Urinary bladder (tissue), 4 donors: ENCODE data around the gene TRPC5OS. TPM values are rescaled to one million over a fixed set of nuclear protein-coding genes. Genes with fewer than 3 reads are reported as not detected.

Experiments
- DNase-seq: peaks from one replicate; pipeline ENCODE4 v3.0.0-alpha.2; 2015; ENCODE audit errors: extremely low spot score
- H3K27ac ChIP-seq: one replicate; pipeline ENCODE4 v1.5.1; 2013; ENCODE audit warnings: low read depth, mild to moderate bottlenecking, moderate library complexity
- H3K36me3 ChIP-seq: one replicate; pipeline ENCODE4 v1.6.1; 2013; ENCODE audit warnings: mild to moderate bottlenecking, moderate library complexity; ENCODE audit not compliant: insufficient read depth
- H3K4me1 ChIP-seq: one replicate; pipeline ENCODE4 v1.6.1; 2013; ENCODE audit warnings: mild to moderate bottlenecking, moderate library complexity; ENCODE audit not compliant: insufficient read depth
- H3K4me3 ChIP-seq: one replicate; pipeline ENCODE4 v1.5.1; 2013; ENCODE audit warnings: low read depth, low read length
- WGBS: extraction: QIAGEN DNeasy Blood & Tissue Kit; methylation state at CpG from one replicate; pipeline ENCODE4 v1.1.7; 2013; 5-methylcytosine and 5-hydroxymethylcytosine counted together
- polyA plus RNA-seq: library from polyadenylated mRNA; stranded (reverse); fragments of 200-250 nt; gene quantifications from one replicate; pipeline ENCODE4 v1.2.3, GENCODE V29; 2013
- total RNA-seq: library from RNA; depleted of rRNA; stranded (reverse); fragments of >200 nt; gene quantifications from one replicate; pipeline ENCODE4 v1.2.3, GENCODE V29; 2014
- donor health status: healthy with polysubstance abuse.
- donor health status: healthy.

TRPC5OS gene
- total RNA-seq (not detected), polyA plus RNA-seq (not detected)

DNA sequence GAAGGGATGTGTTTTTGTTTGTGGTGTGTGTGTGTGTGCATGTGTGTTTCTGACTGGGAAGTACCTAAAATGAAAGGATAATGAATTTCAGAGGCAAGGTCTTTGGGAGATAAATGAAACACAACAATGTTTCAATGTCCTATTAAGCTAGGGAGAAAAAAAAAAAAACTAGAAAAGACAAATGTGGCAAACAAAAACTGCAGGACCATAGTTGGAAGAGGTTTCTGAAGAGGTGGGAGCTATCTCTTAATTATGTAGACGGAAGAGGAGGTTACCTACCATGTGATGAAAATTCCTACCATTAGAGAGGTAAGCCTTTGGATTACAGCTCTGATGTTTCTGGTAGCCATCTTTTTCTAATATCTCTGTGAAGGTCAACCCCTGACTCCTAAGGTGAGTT, at the start of gene TRPC5OS:
TSS of gene TRPC5OS (plus strand) at position 301 of the 400 bp plus-strand sequence. CDS start 25,669 bp downstream, outside the sequence.
- no peak for DNase-seq
- 97% methylated on average over 1 of the region's 1 CpG for WGBS
- no peak within 1 kb of the TSS for H3K27ac ChIP-seq
- H3K36me3 ChIP-seq = no peaks in the 10 kb centered on the region
- H3K4me3 ChIP-seq = no peak within 1 kb of the TSS
- no peaks in the 10 kb centered on the region for H3K4me1 ChIP-seq

DNA sequence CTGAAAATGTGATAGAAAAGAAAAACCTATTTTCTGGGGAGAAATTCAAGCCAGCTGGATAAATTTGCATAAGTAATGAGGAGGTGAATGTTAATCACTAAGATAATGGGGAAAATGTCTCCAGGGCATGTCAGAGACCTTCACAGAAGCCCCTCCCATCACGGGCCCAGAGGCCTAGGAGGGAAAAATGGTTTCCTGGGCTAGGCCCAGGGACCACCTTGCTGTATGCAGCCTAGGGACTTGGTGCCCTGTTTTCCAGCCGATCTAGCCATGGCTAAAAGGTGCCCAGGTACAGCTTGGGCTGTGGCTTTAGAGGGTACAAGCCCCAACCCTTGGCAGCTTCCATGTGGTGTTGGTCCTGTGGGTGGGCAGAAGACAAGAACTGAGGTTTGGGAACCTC, 46.6 kb upstream of the TRPC5OS start:
- Histone ChIP-seq H3K27ac (no peak overlapping the region), H3K4me1 (no peaks in the 10 kb centered on the region), H3K4me3 (no peak overlapping the region), H3K36me3 (no peaks in the 10 kb centered on the region)
- no peak for DNase-seq
- 43% methylated on average over 2 of the region's 2 CpGs for WGBS

DNA sequence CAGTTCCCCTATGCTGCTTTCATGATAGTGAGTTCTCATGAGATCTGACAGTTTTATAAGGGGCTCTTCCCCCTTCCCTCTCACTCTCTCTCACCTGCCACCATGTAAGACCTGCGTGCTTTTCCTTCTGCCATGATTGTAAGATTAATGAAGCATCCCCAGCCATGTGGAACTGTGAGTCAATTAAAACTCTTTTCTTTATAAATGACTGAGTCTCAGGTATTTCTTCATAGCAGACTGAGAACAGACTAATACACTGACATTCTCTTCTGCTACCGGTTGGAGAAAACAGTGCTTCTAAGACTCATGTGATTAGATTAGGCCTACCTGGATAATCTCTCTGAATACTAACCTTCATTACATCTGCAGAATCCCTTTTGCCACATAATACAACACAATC, 45.4 kb upstream of the TRPC5OS start:
- Histone ChIP-seq H3K36me3 (no peaks in the 10 kb centered on the region), H3K4me1 (no peaks in the 10 kb centered on the region), H3K4me3 (no peak overlapping the region), H3K27ac (no peak overlapping the region)
- DNase-seq = no peak
- WGBS = 86% methylated on average over 2 of the region's 2 CpGs

DNA sequence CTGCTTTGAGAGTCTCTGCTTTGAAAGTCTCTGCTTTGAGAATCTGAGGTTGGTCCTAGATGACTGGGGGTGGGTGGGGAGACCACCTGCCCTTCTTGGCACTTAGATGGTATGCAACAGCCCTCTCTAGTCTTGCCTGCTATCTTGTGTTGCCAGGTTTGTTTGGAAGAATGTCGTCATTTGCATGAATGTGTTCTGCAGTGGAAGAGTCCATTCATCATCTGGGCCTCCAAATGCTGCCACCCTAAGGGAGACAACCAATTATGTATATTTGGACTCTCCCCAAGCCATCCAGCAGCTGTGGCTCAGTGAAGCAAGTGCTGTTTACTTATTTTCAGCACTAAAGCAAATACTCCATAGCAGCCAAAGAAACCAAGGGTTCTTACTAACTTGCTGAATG, 44.6 kb upstream of the TRPC5OS start:
- DNase-seq = no peak
- WGBS = 67% methylated on average over 1 of the region's 1 CpG
- H3K27ac ChIP-seq = no peak overlapping the region
- no peaks in the 10 kb centered on the region for H3K36me3 ChIP-seq
- no peaks in the 10 kb centered on the region for H3K4me1 ChIP-seq
- no peak overlapping the region for H3K4me3 ChIP-seq

DNA sequence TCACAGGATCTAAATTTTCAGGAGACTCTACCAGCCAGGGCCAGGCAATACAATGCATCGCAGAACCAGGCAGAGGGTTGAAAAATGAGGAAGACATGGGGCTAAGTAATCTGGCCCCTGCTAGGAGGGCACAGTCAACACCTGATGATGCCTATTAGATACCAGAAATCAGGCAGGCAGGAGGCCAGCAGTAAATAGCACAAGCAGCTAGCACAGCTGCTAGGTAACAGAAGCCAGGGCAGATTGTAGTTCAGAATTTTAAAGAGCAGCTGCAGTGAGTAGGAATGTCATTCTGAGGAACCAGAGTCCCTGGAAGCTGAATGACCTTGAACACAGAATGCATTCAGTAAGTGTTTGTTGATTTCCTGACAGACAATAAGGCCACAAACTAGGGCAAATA, 38.8 kb upstream of the TRPC5OS start:
- H3K27ac ChIP-seq = no peak overlapping the region
- H3K36me3 ChIP-seq = no peaks in the 10 kb centered on the region
- DNase-seq = no peak
- 87% methylated on average over 1 of the region's 1 CpG for WGBS
- H3K4me1 ChIP-seq = no peaks in the 10 kb centered on the region
- H3K4me3 ChIP-seq = no peak overlapping the region

DNA sequence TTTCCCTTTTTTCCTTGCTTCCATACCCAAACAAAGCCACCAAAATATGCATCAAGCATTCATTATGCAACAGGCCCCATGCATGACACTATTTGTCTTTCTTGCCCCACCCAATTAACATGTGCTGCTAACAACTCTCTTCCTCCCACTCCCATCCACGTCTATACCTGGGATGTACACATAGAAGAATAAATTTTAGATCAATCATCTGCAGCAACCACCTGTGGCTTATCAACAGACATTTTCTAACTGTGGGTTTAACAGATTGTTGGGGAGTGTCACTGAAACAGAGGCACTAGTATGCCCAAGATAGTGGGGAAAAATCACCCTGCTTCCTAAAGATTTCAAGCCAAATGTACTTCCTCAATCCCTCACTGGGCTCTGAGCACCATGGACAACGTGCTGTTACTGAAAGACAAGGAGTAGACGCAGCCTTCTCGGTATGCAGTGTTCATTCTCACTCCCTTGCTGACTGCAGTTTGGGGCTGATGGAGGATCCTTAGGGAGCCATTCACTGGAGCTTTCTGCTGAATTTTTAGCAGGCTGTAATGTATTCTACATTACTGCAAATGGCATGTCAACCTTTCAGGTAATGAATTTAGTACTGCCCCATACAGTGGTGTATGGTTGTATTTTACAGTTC, 28.4 kb upstream of the TRPC5OS start:
- 51% methylated on average over 4 of the region's 4 CpGs for WGBS
- Histone ChIP-seq H3K4me3 (no peak overlapping the region), H3K27ac (no peak overlapping the region), H3K4me1 (no peaks in the 10 kb centered on the region), H3K36me3 (no peaks in the 10 kb centered on the region)
- no peak for DNase-seq

DNA sequence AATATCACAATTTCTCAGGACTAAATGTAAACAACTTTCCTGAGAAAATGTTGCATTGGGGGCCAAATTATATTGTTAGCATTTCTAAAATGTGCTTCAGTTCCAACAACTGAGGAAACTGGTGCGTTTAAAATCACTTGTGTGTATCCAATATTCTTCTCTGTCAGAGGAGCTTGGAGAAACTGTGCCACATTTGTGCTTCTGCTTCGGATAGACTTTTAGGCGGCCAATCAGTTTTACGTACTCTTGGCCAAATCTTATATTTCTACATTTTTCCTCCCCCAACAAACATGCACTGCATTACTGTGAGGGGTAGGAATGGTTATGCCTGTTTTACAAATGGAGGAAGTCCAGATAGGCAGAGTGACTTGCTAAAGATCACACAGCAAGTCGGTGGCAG, 27.4 kb upstream of the TRPC5OS start:
- Histone ChIP-seq H3K4me3 (no peak overlapping the region), H3K27ac (no peak overlapping the region), H3K4me1 (no peaks in the 10 kb centered on the region), H3K36me3 (no peaks in the 10 kb centered on the region)
- no peak for DNase-seq
- 89% methylated on average over 5 of the region's 5 CpGs for WGBS

DNA sequence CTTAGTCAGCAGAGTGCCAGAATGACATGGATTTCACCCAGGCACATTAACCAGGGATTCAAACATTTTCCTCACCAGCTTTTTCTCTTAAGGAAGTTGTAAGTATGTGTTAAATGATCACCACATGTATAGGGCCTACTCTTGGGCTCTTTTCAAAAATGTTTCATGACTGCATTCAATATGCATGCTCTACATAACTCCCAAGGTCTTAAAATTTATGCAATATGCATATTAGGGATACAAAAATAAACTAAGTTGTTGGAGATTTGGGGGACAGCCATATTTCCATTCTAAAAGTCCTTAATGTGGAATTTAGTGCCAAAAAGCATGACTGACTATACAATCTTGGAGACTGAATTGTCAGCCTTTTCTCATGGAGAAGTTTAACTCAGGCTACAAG, 25.0 kb upstream of the TRPC5OS start:
- H3K27ac ChIP-seq = no peak overlapping the region
- H3K36me3 ChIP-seq = no peaks in the 10 kb centered on the region
- H3K4me1 ChIP-seq = no peaks in the 10 kb centered on the region
- H3K4me3 ChIP-seq = no peak overlapping the region
- DNase-seq = no peak

DNA sequence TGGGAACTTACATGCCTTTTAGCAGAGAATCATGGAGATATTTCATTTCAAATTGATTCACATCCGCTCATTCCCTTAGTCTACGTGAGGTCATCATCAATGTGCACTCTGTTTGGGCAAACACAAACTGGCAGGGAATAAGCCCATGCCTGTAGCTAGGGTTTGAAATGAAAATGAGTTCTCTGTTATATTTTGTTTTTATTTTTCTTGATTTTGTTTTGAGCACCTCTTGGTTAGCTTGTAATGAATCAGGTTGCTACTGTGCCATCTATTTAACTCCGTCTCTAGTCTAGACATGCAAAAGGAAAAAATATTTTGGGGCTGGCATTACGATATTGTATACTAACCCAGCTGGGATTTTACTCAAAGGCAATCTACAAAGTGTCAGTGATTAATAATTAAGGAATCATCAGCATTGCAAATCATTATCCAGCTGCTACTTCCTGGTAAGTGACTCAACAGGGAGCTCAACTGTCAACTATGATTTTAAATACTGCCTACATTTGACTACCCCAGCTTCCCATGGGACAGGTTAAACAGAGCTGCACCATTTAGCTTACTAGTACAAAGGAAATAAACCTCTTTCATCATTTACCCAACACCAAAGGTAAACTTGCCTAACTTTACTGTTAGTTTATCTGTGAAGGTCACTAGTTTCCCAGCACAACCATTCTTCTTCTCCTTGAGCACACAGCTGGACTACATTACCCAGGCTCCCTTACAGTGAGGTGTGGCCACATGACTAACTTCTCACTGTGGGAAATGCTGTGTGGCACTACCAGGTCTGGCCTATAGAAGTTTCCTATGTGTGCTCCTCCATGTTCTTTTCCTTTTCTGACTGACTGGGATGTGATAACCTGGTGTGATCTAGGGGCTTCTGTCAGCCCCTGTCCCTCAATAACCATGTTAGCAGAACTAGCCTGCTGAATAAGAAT, 21.2 kb upstream of the TRPC5OS start:
- Histone ChIP-seq H3K27ac (no peak overlapping the region), H3K36me3 (no peaks in the 10 kb centered on the region), H3K4me3 (no peak overlapping the region), H3K4me1 (no peaks in the 10 kb centered on the region)
- WGBS = 90% methylated on average over 4 of the region's 4 CpGs
- no peak for DNase-seq

DNA sequence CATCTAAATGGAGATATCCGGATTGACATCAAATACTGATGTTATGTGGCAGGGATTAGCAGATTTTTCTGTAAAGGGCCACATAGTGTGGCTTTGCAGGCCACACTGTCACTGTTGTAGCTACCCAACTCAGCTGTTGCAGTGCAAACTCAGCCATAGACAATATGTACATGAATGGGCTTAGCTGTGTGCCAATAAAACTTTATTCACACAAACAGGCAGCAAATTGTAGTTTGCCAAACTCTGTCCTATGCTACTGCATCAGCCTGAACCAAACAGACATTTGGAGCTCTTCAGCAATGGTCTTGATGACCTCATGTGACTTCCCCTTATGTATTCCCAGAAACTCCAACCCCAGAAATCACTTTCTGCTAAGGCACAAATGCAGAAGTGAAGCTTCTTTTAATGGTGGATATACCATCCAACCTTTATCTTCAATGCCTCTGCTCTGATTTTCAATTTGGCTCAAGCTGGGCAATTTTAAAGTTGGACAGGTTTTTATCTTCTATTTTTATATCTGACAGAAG, 18.4 kb upstream of the TRPC5OS start:
- 73% methylated on average over 1 of the region's 1 CpG for WGBS
- no peak for DNase-seq
- no peak overlapping the region for H3K4me3 ChIP-seq

DNA sequence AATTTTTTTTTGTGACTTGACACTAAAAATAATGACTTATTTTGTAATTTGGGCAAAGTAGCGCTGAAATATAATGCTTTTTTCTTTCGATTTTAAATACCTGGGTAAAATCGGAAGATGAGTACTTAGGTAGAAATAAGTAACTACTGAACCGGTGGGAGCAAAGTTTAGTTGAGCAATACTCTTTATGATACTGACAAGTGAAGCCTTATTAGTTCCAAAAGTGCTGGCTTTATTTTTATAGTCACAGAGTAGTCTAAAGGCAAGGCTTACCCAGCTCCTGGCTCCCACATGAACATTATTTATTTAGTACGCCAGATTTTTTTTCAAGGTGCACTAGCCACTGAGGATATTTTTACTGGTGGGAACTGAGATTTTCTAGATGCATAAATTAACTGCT, 14.4 kb upstream of the TRPC5OS start:
- 85% methylated on average over 5 of the region's 5 CpGs for WGBS
- Histone ChIP-seq H3K4me1 (no peaks in the 10 kb centered on the region), H3K4me3 (no peak overlapping the region), H3K36me3 (no peaks in the 10 kb centered on the region), H3K27ac (no peak overlapping the region)
- DNase-seq = no peak

More for the DNA sequence above, 18.4 kb upstream of the TRPC5OS start:
- H3K36me3 ChIP-seq = no peaks in the 10 kb centered on the region
- no peak overlapping the region for H3K27ac ChIP-seq
- H3K4me1 ChIP-seq = no peaks in the 10 kb centered on the region

DNA sequence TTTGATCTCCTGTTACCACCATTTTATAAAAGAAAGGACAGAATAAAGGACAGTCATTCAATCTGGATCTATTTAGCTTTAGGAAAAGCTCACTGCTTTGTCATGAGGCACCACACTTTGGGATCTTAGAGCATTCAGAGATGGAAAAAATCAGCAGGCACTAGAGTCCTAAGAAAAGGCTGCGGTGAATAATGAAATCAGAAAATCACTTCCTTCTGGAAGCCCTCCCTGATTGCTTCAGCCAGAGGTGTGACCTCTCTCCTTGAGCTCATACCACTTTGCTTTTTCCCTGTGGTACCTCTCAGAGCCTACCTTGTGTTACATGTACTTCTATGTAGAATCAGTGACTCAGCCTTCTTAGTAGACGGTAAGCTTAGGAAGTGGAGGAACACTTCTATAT, 8.7 kb upstream of the TRPC5OS start:
- Histone ChIP-seq H3K4me1 (no peaks in the 10 kb centered on the region), H3K4me3 (no peak overlapping the region), H3K36me3 (no peaks in the 10 kb centered on the region), H3K27ac (no peak overlapping the region)
- 91% methylated on average over 2 of the region's 2 CpGs for WGBS
- DNase-seq = no peak

DNA sequence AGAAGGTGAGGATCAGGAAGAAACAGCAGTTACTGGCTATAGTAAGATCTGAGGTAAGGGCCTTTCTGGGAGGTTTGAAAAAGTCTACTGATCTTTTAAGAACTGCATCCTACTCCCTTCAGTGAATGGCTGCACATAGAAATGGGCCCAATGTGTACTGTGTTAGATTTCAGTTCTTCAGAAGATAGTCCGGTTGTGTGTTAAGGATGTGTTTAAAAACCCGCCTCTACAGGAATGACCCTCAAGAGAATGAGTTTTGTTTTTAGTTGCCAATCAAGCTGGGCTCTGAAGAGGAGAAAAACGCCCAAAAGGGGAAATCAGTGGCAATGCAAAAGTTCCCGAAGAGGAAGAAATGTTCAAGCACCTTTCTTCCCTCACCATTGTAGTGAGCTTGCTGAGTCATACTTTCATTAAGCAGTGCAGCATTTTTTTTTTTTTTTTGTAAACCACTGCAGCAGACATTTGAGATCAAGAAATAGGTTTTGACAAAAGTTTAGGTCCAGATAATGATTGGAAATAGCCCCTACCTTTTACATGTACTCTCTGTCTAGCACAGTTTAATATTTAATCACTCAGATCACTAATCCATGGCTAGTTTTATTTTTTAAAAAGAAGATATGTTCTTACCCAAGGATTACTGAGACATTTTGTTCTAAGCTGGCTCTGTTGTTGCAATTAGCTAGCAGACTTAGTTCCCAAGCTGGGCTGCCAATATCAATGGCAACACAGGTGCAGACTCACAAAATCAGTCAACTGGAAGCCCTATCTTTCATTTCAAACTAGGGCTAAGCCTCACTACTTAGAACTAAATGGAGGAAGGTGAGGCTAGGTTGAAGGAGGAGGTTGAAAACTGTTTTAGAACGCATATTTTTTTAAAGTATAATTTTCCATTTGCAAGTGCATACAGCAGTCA, 7.0 kb upstream of the TRPC5OS start:
- H3K4me3 ChIP-seq = no peak overlapping the region
- H3K27ac ChIP-seq = no peak overlapping the region
- no peaks in the 10 kb centered on the region for H3K4me1 ChIP-seq
- no peaks in the 10 kb centered on the region for H3K36me3 ChIP-seq
- WGBS = 46% methylated on average over 5 of the region's 5 CpGs
- no peak for DNase-seq
